Smooth muscle cell (in vitro differentiated cells): ENCODE data around the gene OR52W1. TPM values are rescaled to one million over a fixed set of nuclear protein-coding genes. Genes with fewer than 3 reads are reported as not detected.

Experiments used
- DNase-seq: peaks from one replicate; lab custom pipeline; 2025; ENCODE audit not compliant: unreplicated experiment; lab: John Stamatoyannopoulos, UW
- H2AFZ ChIP-seq: fragments of 200-600 bp; sonication (generic); 2 replicates; pipeline ENCODE4 v1.6.0; 2016; ENCODE audit warnings: antibody characterized with exemption, low read depth, mild to moderate bottlenecking
- H3F3A ChIP-seq: fragments of 200-600 bp; sonication (generic); 2 replicates; pipeline ENCODE4 v1.6.0; 2017; ENCODE audit warnings: antibody characterized with exemption, low read depth
- H3K27ac ChIP-seq: fragments of 200-600 bp; sonication (generic); 2 replicates; pipeline ENCODE4 v1.5.1; 2016; ENCODE audit warnings: low read depth, mild to moderate bottlenecking
- H3K27me3 ChIP-seq: fragments of 200-600 bp; sonication (generic); 2 replicates; pipeline ENCODE4 v1.6.1; 2016; ENCODE audit warnings: low read depth, mild to moderate bottlenecking
- H3K36me3 ChIP-seq: fragments of 200-600 bp; sonication (generic); 2 replicates; pipeline ENCODE4 v1.5.1; 2016; ENCODE audit warnings: low read depth
- H3K4me1 ChIP-seq: fragments of 200-600 bp; sonication (generic); 2 replicates; pipeline ENCODE4 v1.5.1; 2016; ENCODE audit warnings: low read depth
- H3K4me2 ChIP-seq: fragments of 200-600 bp; sonication (generic); 2 replicates; pipeline ENCODE4 v1.6.0; 2016; ENCODE audit warnings: mild to moderate bottlenecking
- H3K4me3 ChIP-seq: fragments of 200-600 bp; sonication (generic); 2 replicates; pipeline ENCODE4 v1.5.1; 2016; ENCODE audit warnings: mild to moderate bottlenecking
- H3K79me2 ChIP-seq: fragments of 200-600 bp; sonication (generic); 2 replicates; pipeline ENCODE4 v1.6.0; 2016; ENCODE audit warnings: low read depth, mild to moderate bottlenecking
- H3K9ac ChIP-seq: fragments of 200-600 bp; sonication (generic); 2 replicates; pipeline ENCODE4 v1.6.0; 2016; ENCODE audit warnings: low read depth
- H3K9me3 ChIP-seq: fragments of 200-600 bp; sonication (generic); replicated peaks from 2 replicates; pipeline ENCODE4 v1.5.1; 2016; ENCODE audit warnings: low read depth
- H4K20me1 ChIP-seq: fragments of 200-600 bp; sonication (generic); 2 replicates; pipeline ENCODE4 v1.6.0; 2016; ENCODE audit warnings: low read depth
- CTCF ChIP-seq: fragments of 200-600 bp; sonication (generic); IDR thresholded peaks from 2 replicates; pipeline ENCODE4 v1.5.1; 2017; ENCODE audit warnings: borderline replicate concordance, mild to moderate bottlenecking, antibody characterized with exemption; ENCODE audit not compliant: insufficient read depth, poor library complexity, severe bottlenecking
- WGBS: methylation state at CpG from one replicate; pipeline ENCODE4 v1.1.7; 2016; ENCODE audit warnings: low lambda C conversion rate; 5-methylcytosine and 5-hydroxymethylcytosine counted together
- polyA plus RNA-seq: library from polyadenylated mRNA; unstranded; fragments of >200 nt; fragmentation: Nextera tagmentation; extraction: Ambion mirVana; gene quantifications from 2 replicates; pipeline ENCODE4 v1.2.1, GENCODE V29; 2016
- total RNA-seq: library from RNA; depleted of rRNA; stranded (reverse); fragments of >200 nt; gene quantifications from 2 replicates; pipeline ENCODE4 v1.2.3, GENCODE V29; 2014

The OR52W1 gene
- total and polyA plus RNA-seq, 2 experiments from 2014 or later = not detected

- H3F3A ChIP-seq = no peaks in the 10 kb centered on the region
- no peaks in the 10 kb centered on the region for H3K4me1 ChIP-seq
- no peak overlapping the region for H3K4me2 ChIP-seq
- H3K9me3 ChIP-seq = no peaks in the 10 kb centered on the region
- H4K20me1 ChIP-seq = no peaks in the 10 kb centered on the region
- H3K27me3 ChIP-seq = no peaks in the 10 kb centered on the region
- no peak for TF ChIP-seq CTCF
- no peaks in the 10 kb centered on the region for H3K79me2 ChIP-seq
- no peak overlapping the region for H3K9ac ChIP-seq
- no peak overlapping the region for H2AFZ ChIP-seq
- WGBS = 99% methylated on average over 9 of the region's 9 CpGs
- H3K27ac ChIP-seq = no peak overlapping the region
- no peak overlapping the region for H3K4me3 ChIP-seq
- DNase-seq = no peak
- H3K36me3 ChIP-seq = peaks cover 6% of the 10 kb centered on the region
Measured at GRCh38 chr11:6210274-6210955, 11.4 kb downstream of the OR52W1 start.

- H3K4me3 ChIP-seq = no peak overlapping the region
- no peaks in the 10 kb centered on the region for H3K27me3 ChIP-seq
- H3K4me1 ChIP-seq = no peaks in the 10 kb centered on the region
- no peak overlapping the region for H3K4me2 ChIP-seq
- no peak for TF ChIP-seq CTCF
- H3K9ac ChIP-seq = no peak overlapping the region
- H3K9me3 ChIP-seq = no peaks in the 10 kb centered on the region
- H2AFZ ChIP-seq = no peak overlapping the region
- no peaks in the 10 kb centered on the region for H3K79me2 ChIP-seq
- WGBS = over 99% methylated on average over 10 of the region's 10 CpGs
- H4K20me1 ChIP-seq = no peaks in the 10 kb centered on the region
- H3K27ac ChIP-seq = no peak overlapping the region
- H3F3A ChIP-seq = no peaks in the 10 kb centered on the region
- H3K36me3 ChIP-seq = peaks cover 6% of the 10 kb centered on the region
- DNase-seq = no peak
Measured at GRCh38 chr11:6214530-6214929, 15.5 kb downstream of the OR52W1 start.

GRCh38 chr11:6216501-6216900 is 17.5 kb downstream of the OR52W1 start:
- WGBS = 82% methylated on average over 4 of the region's 4 CpGs
- H2AFZ ChIP-seq = no peak overlapping the region
- H3K4me2 ChIP-seq = no peak overlapping the region
- H3K36me3 ChIP-seq = peaks cover 4% of the 10 kb centered on the region
- H3K79me2 ChIP-seq = peaks cover 4% of the 10 kb centered on the region
- DNase-seq = no peak
- no peak overlapping the region for H3K9ac ChIP-seq
- TF ChIP-seq CTCF = no peak
- no peaks in the 10 kb centered on the region for H3F3A ChIP-seq
- no peak overlapping the region for H3K27ac ChIP-seq
- no peaks in the 10 kb centered on the region for H3K27me3 ChIP-seq
- no peak overlapping the region for H3K4me3 ChIP-seq
- H3K9me3 ChIP-seq = no peaks in the 10 kb centered on the region
- no peaks in the 10 kb centered on the region for H3K4me1 ChIP-seq
- H4K20me1 ChIP-seq = no peaks in the 10 kb centered on the region

GRCh38 chr11:6217722-6218121 is 18.7 kb downstream of the OR52W1 start:
- Histone ChIP-seq H3K27ac (no peak overlapping the region), H3K4me3 (no peak overlapping the region), H3K9me3 (no peaks in the 10 kb centered on the region), H3K9ac (no peak overlapping the region), H3K4me2 (no peak overlapping the region), H3K27me3 (no peaks in the 10 kb centered on the region), H3K79me2 (peaks cover 4% of the 10 kb centered on the region), H4K20me1 (no peaks in the 10 kb centered on the region), H3F3A (no peaks in the 10 kb centered on the region), H3K36me3 (peaks cover 9% of the 10 kb centered on the region), H3K4me1 (no peaks in the 10 kb centered on the region), H2AFZ (no peak overlapping the region)
- no peak for TF ChIP-seq CTCF
- WGBS = 92% methylated on average over 16 of the region's 19 CpGs
- DNase-seq = no peak
